ENCODE results near the gene MED16. TPM values are rescaled to one million over a fixed set of nuclear protein-coding genes. Genes with fewer than 3 reads are reported as not detected.

MED16 gene
- total and polyA plus RNA-seq, 2 of the 13 experiments (the other 11 are each of a cell fraction or from before 2014, with no cell fraction given): 13.3 to 14.8 TPM

DNA sequence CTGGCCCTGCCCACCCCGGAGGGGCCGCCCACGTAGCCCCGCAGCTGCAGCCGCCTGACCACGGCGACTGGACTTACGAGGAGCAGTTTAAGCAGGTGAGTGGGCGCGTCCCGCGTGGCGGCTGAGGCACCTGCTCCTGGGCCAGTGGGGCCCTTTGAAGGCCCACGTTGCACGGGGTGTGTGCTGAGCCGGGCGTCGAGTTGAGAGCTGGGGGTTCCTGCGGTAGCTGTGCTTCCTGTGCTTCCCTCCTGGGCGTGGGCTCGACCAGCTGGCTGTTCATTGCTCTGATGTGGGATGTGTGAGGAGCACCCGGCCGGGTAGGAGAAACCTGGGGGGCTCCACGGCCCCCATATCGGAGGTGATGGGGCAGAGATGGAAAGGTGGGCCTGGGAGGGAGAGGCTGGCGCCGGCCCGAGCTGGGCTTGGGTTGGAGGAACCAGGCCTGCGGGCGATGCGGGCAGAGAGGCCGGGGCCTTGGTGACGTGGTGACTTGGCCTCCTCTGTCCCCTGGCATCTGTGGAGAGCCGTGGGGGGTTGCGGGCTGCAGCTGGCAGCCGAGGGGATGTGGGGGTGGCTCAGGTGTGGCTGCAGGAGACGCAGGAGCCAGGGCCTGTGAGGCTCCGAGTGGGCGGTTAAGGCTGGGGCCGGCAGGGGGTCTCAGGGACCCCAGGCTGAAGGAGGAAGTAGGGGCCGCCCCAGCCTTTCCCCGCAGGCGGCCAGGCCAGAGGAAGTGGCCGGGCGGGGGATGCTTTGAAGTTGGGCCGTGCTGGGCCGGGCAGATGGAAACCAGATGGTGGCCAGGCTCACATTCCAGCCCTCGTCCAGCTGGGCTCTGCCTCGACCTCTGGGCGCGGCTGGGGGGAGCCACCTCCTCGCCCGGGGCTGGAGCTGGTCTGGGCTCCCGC lies 39.9 kb upstream of the MED16 start:
- in situ Hi-C loops (cut with HindIII; ENCODE audit: extremely low pct_ligation_motif_present, low pct_unique_long_range_greater_than_20kb) (no loop called here), intact Hi-C loops (cut with micrococcal nuclease; ENCODE audit: unreplicated experiment) (loop anchor here (2.0 kb wide), 1 partner anchor 26 kb away; no protein-coding TSS in a partner anchor)
- peaks cover 37% of the 10 kb centered on the region; the same call in 1 of the 2 replicates for H4K20me1 ChIP-seq (ENCODE audit: insufficient read depth, low read length)
- peaks cover 92% of the 10 kb centered on the region for H3K4me1 ChIP-seq (ENCODE audit: insufficient read depth, low read length)
- peak overlapping the region in 1 of 3 experiments; percentile 37; a peak in 1 of 6 replicates for H3K4me3 ChIP-seq (replicated peaks in 1 of 3; ENCODE audit: insufficient read depth in 1 of 3, low read depth in 2 of 3, low read length in 3 of 3)
- H2AFZ ChIP-seq (ENCODE audit: low read length): no peak overlapping the region
- no TSS peak for BruUV-seq (replicated peaks)
- 89% methylated on average over 20 of the region's 54 CpGs for WGBS (ENCODE audit: low lambda C conversion rate)
- H3K27ac ChIP-seq (ENCODE audit: extremely low read length, insufficient read depth, low read length): peak overlapping the region; percentile 55
- H3K79me2 ChIP-seq (ENCODE audit: insufficient read depth, low read length): peaks cover 79% of the 10 kb centered on the region
- DNase-seq (ENCODE audit: low spot score): no peak
- POLR2A ChIA-PET: interaction anchor here (0.6 to 5.6 kb wide), 10 partner anchors 9 to 52 kb away, joined by 3 to 50 read pairs (median 4); no protein-coding TSS in a partner anchor
- peak overlapping the region; percentile 36 for H3K4me2 ChIP-seq (ENCODE audit: low read depth, low read length)
- CTCF ChIA-PET (ENCODE audit: low intra/inter-chr PET ratio, low total read pairs): interaction anchor here (0.6 kb wide), 1 partner anchor 10 kb away, joined by 3 read pairs; no protein-coding TSS in a partner anchor
- ATAC-seq: peak; percentile 41
- peaks cover 12 to 61% of the 10 kb centered on the region in 2 experiments; a peak in 4 of 5 replicates for H3K36me3 ChIP-seq (replicated peaks in 1 of 2; ENCODE audit: control insufficient read depth in 1 of 2, insufficient read depth in 2 of 2, low read length in 2 of 2)
- no peaks in the 10 kb centered on the region for H3K9me3 ChIP-seq (ENCODE audit: low read length)
- FAIRE-seq: no peak
- no peaks in the 10 kb centered on the region for H3K27me3 ChIP-seq (ENCODE audit: control insufficient read depth in 1 of 2, insufficient read depth in 2 of 2, low read length in 2 of 2)
- no peak overlapping the region for H3K9ac ChIP-seq (ENCODE audit: insufficient read depth, low read depth, low read length)
- TF ChIP-seq POLR2A (IDR thresholded peaks at IDR 0.05; ENCODE audit: insufficient read depth in 1 of 2, low read depth in 2 of 2, low read length in 2 of 2) (no peak; a peak in 1 of 4 replicates), TEAD3 (CRISPR knock-in tag; optimal IDR thresholded peaks at IDR 0.05; ENCODE audit: borderline replicate concordance) (peak; percentile 90), ZNF816 (CRISPR knock-in tag; IDR thresholded peaks at IDR 0.05; ENCODE audit: borderline replicate concordance) (no peak), ELF4 (CRISPR knock-in tag; IDR thresholded peaks at IDR 0.05; ENCODE audit: borderline replicate concordance) (no peak), SP1 (IDR thresholded peaks at IDR 0.05) (no peak), SP1 (CRISPR knock-in tag; IDR thresholded peaks at IDR 0.05) (0 out of 2 replicates have a peak, but pooled peaks have one; percentile 16), NR3C1 (CRISPR knock-in tag; IDR thresholded peaks at IDR 0.05) (no peak), FOXC1 (CRISPR knock-in tag; IDR thresholded peaks at IDR 0.05; ENCODE audit: borderline replicate concordance) (no peak), TCF12 (IDR thresholded peaks at IDR 0.05) (no peak), TCF12 (CRISPR knock-in tag; IDR thresholded peaks at IDR 0.05) (no peak), TCF7 (IDR thresholded peaks at IDR 0.05; ENCODE audit: low read depth) (peak; percentile 71; the same call in 1 of the 2 replicates), HDAC1 (CRISPR knock-in tag; IDR thresholded peaks at IDR 0.05) (no peak)
- TF ChIP-seq, protein P1, sequence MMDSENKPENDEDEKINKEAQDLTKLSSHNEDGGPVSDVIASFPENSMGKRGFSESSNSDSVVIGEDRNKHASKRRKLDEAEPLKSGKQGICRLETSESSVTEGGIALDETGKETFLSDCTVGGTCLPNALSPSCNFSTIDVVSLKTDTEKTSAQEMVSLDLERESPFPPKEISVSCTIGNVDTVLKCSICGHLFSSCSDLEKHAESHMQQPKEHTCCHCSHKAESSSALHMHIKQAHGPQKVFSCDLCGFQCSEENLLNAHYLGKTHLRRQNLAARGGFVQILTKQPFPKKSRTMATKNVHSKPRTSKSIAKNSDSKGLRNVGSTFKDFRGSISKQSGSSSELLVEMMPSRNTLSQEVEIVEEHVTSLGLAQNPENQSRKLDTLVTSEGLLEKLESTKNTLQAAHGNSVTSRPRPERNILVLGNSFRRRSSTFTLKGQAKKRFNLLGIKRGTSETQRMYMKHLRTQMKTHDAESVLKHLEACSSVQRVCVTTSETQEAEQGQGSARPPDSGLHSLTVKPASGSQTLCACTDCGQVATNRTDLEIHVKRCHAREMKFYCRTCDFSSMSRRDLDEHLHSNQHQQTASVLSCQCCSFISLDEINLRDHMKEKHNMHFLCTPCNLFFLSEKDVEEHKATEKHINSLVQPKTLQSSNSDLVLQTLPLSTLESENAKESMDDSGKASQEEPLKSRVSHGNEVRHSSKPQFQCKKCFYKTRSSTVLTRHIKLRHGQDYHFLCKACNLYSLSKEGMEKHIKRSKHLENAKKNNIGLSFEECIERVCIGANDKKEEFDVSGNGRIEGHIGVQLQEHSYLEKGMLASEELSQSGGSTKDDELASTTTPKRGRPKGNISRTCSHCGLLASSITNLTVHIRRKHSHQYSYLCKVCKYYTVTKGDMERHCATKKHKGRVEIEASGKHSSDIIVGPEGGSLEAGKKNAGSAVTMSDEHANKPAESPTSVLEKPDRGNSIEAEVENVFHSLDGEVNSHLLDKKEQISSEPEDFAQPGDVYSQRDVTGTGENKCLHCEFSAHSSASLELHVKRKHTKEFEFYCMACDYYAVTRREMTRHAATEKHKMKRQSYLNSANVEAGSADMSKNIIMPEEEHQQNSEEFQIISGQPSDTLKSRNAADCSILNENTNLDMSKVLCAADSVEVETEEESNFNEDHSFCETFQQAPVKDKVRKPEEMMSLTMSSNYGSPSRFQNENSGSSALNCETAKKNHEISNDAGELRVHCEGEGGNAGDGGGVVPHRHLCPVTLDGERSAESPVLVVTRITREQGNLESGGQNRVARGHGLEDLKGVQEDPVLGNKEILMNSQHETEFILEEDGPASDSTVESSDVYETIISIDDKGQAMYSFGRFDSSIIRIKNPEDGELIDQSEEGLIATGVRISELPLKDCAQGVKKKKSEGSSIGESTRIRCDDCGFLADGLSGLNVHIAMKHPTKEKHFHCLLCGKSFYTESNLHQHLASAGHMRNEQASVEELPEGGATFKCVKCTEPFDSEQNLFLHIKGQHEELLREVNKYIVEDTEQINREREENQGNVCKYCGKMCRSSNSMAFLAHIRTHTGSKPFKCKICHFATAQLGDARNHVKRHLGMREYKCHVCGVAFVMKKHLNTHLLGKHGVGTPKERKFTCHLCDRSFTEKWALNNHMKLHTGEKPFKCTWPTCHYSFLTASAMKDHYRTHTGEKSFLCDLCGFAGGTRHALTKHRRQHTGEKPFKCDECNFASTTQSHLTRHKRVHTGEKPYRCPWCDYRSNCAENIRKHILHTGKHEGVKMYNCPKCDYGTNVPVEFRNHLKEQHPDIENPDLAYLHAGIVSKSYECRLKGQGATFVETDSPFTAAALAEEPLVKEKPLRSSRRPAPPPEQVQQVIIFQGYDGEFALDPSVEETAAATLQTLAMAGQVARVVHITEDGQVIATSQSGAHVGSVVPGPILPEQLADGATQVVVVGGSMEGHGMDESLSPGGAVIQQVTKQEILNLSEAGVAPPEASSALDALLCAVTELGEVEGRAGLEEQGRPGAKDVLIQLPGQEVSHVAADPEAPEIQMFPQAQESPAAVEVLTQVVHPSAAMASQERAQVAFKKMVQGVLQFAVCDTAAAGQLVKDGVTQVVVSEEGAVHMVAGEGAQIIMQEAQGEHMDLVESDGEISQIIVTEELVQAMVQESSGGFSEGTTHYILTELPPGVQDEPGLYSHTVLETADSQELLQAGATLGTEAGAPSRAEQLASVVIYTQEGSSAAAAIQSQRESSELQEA (CRISPR knock-in tag; IDR thresholded peaks at IDR 0.05; ENCODE audit: not compliant biosample characterization): no peak
- TF ChIP-seq, protein P2, sequence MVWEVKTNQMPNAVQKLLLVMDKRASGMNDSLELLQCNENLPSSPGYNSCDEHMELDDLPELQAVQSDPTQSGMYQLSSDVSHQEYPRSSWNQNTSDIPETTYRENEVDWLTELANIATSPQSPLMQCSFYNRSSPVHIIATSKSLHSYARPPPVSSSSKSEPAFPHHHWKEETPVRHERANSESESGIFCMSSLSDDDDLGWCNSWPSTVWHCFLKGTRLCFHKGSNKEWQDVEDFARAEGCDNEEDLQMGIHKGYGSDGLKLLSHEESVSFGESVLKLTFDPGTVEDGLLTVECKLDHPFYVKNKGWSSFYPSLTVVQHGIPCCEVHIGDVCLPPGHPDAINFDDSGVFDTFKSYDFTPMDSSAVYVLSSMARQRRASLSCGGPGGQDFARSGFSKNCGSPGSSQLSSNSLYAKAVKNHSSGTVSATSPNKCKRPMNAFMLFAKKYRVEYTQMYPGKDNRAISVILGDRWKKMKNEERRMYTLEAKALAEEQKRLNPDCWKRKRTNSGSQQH (CRISPR knock-in tag; IDR thresholded peaks at IDR 0.05; ENCODE audit: low read depth): no peak
